Panc1 (cell line): ENCODE results near the gene POU2F2. TPM values are rescaled to one million over a fixed set of nuclear protein-coding genes. Genes with fewer than 3 reads are reported as not detected.

ENCODE experiments used
- ATAC-seq: fragments of 200-7000 bp; cut with Tn5 transposase; 2 replicates; pipeline ENCODE4 v1.9.1; 2020; ENCODE audit warnings: mild to moderate bottlenecking, moderate library complexity
- BruUV-seq: library from RNA; stranded (reverse); fragments of 400-500 nt; replicated peaks from 2 replicates; lab custom pipeline; 2021; lab: Mats Ljungman, UMichigan
- CTCF ChIA-PET: fragments of 300-600 bp; sonication (Branson Sonifier 250); formaldehyde crosslinking; loops from one replicate; lab custom pipeline; 2022; ENCODE audit warnings: antibody characterized with exemption; lab: Charles Lee
- POLR2A ChIA-PET: fragments of 300-600 bp; sonication (Branson Sonifier 250); formaldehyde crosslinking; loops from one replicate; lab custom pipeline; 2022; ENCODE audit warnings: antibody characterized with exemption; lab: Charles Lee
- DNase-seq: peaks from one replicate; pipeline ENCODE4 v3.0.0-alpha.2; 2010; ENCODE audit warnings: low read depth, low spot score
- H3K27ac ChIP-seq: 2 replicates; pipeline ENCODE4 v1.5.1; 2011; ENCODE audit warnings: mild to moderate bottlenecking, low read length, inconsistent platforms
- H3K27me3 ChIP-seq: fragments of 200-500 bp; sonication (Bioruptor generic); 2 replicates; pipeline ENCODE4 v1.6.0; 2014; ENCODE audit warnings: low read length, inconsistent platforms; ENCODE audit not compliant: control insufficient read depth, insufficient read depth
- H3K36me3 ChIP-seq: fragments of 200-500 bp; sonication (Bioruptor generic); 2 replicates; pipeline ENCODE4 v1.5.1; 2014; ENCODE audit warnings: inconsistent platforms, mild to moderate bottlenecking, low read length, moderate library complexity; ENCODE audit not compliant: control insufficient read depth, insufficient read depth
- H3K4me1 ChIP-seq: 2 replicates; pipeline ENCODE4 v1.5.1; 2011; ENCODE audit warnings: inconsistent platforms, mild to moderate bottlenecking, low read length, moderate library complexity; ENCODE audit not compliant: control insufficient read depth, insufficient read depth
- H3K4me3 ChIP-seq, 2 experiments: 2 replicates each; pipeline ENCODE4 v1.5.1; 2011 to 2012; ENCODE audit warnings: low read depth in 2 of 2, low read length in 2 of 2, mild to moderate bottlenecking in 2 of 2, inconsistent platforms in 1 of 2, moderate library complexity in 1 of 2
- H3K9me3 ChIP-seq: fragments of 200-500 bp; sonication (Bioruptor generic); 2 replicates; pipeline ENCODE4 v1.5.1; 2014; ENCODE audit warnings: low read depth, mild to moderate bottlenecking, inconsistent platforms, low read length, moderate library complexity; ENCODE audit not compliant: control insufficient read depth, insufficient read depth
- CTCF ChIP-seq: fragments of 450-650 bp; IDR thresholded peaks from 2 replicates; pipeline ENCODE4 v1.5.1; 2017; ENCODE audit warnings: mild to moderate bottlenecking
- POLR2AphosphoS5 ChIP-seq: IDR thresholded peaks from 2 replicates; pipeline ENCODE4 v1.6.1; 2012; ENCODE audit warnings: mild to moderate bottlenecking, low read depth, low read length, moderate library complexity
- REST ChIP-seq, 2 experiments: IDR thresholded peaks; 2 replicates each; pipeline ENCODE4 v1.6.1; 2011 to 2012; ENCODE audit warnings: low read depth in 2 of 2, control low read depth in 1 of 2, low read length in 1 of 2, mild to moderate bottlenecking in 1 of 2, moderate library complexity in 1 of 2; ENCODE audit not compliant: insufficient read depth in 1 of 2
- SIN3A ChIP-seq: IDR thresholded peaks from 2 replicates; pipeline ENCODE4 v1.6.1; 2012; ENCODE audit warnings: low read depth, mild to moderate bottlenecking, low read length, moderate library complexity, borderline replicate concordance; ENCODE audit not compliant: insufficient read depth
- TCF7L2 ChIP-seq: IDR thresholded peaks from 2 replicates; pipeline ENCODE4 v1.6.1; 2011; ENCODE audit warnings: mild to moderate bottlenecking, low read depth, low read length, inconsistent platforms
- in situ Hi-C: cut with HindIII; loops from 2 replicates; pipeline ENCODE4 v1.10.0; 2016; ENCODE audit warnings: low sequenced_read_pairs, low pct_unique_long_range_greater_than_20kb
- intact Hi-C: fragments of 100-400 bp; cut with micrococcal nuclease; formaldehyde crosslinking; loops from one replicate; pipeline ENCODE4 v1.10.0; 2022; ENCODE audit not compliant: unreplicated experiment
- total RNA-seq: library from RNA; stranded (reverse); gene quantifications from one replicate; pipeline ENCODE4 v1.2.1, GENCODE V29; 2021; ENCODE audit not compliant: unreplicated experiment

The POU2F2 gene
- total RNA-seq, 1 experiment from 2014 or later: 0.10 TPM

DNA sequence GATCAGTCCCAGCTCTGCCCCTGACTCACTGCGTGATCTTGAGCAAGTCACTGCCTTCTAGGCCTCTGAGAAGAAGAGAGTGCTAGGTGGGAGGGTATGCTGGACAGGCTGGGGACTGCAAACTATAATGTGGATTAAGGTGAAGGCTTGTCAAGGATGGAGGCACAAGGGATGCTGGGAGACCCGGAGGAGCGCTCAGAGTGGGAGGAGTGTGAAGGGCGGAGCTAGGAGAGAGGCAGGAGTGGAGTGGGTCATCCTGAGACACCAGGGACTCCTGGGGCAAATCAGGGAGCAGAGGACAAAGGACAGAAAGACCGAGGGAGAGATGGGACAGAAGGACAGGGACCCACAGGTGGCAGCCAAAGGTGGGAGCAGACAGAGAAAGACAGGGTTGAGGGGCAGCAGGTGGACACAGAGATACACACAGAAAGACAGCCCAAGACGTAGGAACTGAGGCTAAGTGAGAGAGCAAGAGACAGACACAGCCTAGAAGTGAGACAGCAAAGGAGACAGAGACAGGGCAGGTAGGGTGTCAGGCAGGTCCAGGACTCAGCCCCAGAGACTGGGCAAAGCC, 64.8 kb downstream of the POU2F2 start:
- no peak overlapping the region for H3K27ac ChIP-seq
- in situ Hi-C loops: no loop called here
- no peaks in the 10 kb centered on the region for H3K4me1 ChIP-seq
- POLR2A ChIA-PET: no interaction called here
- no peak overlapping the region for H3K4me3 ChIP-seq
- no peaks in the 10 kb centered on the region for H3K36me3 ChIP-seq
- intact Hi-C loops: no loop called here
- H3K27me3 ChIP-seq: no peaks in the 10 kb centered on the region
- no peak for DNase-seq
- BruUV-seq: no TSS peak
- no peak for TF ChIP-seq CTCF
- no peak for TF ChIP-seq POLR2AphosphoS5
- TF ChIP-seq TCF7L2: no peak
- no peak for TF ChIP-seq REST (IDR thresholded peaks at IDR 0.05; ENCODE audit: insufficient read depth in 1 of 2, low read depth in 2 of 2, low read length in 1 of 2)
- no peak for TF ChIP-seq SIN3A
- CTCF ChIA-PET: no interaction called here
- no peak for ATAC-seq
- no peaks in the 10 kb centered on the region for H3K9me3 ChIP-seq

DNA sequence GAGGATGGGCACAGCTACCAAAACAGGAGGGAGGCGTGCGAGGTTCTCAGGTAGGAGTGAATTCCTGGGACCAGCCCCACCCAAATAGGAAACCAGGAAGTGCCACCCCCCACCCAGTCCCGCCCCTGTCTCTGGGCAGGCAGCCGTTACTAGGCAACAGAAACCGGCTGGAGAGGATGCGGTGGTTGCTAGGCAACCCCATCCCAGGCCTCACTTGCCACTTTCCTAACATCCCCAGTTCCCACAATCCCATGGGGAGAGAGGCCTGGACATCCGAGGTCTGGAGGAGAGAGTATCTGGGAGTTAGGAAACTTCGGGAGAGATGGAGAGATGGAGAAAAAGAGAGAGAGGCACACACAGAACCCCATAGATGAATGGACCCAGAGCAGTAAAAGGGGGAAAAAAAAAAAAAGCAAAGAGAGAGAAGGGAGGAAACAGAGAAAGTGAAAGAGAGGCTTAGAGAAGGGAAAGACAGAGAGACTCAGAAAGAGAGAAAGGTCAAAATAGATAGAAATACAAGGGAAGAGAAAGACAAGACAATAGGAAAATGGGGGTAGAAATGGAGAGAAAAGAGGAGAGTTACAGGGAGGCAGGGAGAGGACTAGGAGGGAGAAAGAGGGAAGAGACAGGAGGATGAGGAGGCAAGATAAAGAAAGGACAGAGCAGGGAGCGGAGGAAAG, 66.0 kb downstream of the POU2F2 start:
- CTCF ChIA-PET: no interaction called here
- H3K4me1 ChIP-seq: no peaks in the 10 kb centered on the region
- BruUV-seq: no TSS peak
- no peak overlapping the region for H3K27ac ChIP-seq
- no peak overlapping the region for H3K4me3 ChIP-seq
- no peaks in the 10 kb centered on the region for H3K9me3 ChIP-seq
- H3K36me3 ChIP-seq: no peaks in the 10 kb centered on the region
- intact Hi-C loops: no loop called here
- ATAC-seq (no peak), DNase-seq (no peak)
- TF ChIP-seq CTCF (no peak), SIN3A (no peak), REST (IDR thresholded peaks at IDR 0.05; ENCODE audit: insufficient read depth in 1 of 2, low read depth in 2 of 2, low read length in 1 of 2) (no peak), POLR2AphosphoS5 (no peak), TCF7L2 (no peak)
- POLR2A ChIA-PET: no interaction called here
- in situ Hi-C loops: no loop called here
- no peaks in the 10 kb centered on the region for H3K27me3 ChIP-seq
